ENCODE results near the gene ELAVL2. TPM values are rescaled to one million over a fixed set of nuclear protein-coding genes. Genes with fewer than 3 reads are reported as not detected.
A peak's percentile ranks its signal among the peaks of the same experiment; 100 is the strongest.
"Not testable (repeated sequence)": the region's sequence is repeated elsewhere in the genome, so short reads cannot be mapped to it uniquely, and the experiment has no call there.

Gene ELAVL2
- total and polyA plus RNA-seq, 4 donors: 0.02 to 1.7 TPM; not detected in 2

- Histone ChIP-seq H3K4me1 (ENCODE audit: control insufficient read depth in 5 of 5, insufficient read depth in 5 of 5, low read length in 5 of 5) (no peaks in the 10 kb centered on the region), H3K9me3 (ENCODE audit: control insufficient read depth in 4 of 4, insufficient read depth in 3 of 4, low read length in 3 of 4) (no peaks in the 10 kb centered on the region), H3K4me3 (no peak overlapping the region), H3K27me3 (ENCODE audit: control insufficient read depth in 3 of 3, insufficient read depth in 3 of 3, low read length in 2 of 3) (no peaks in the 10 kb centered on the region), H3K36me3 (ENCODE audit: control insufficient read depth in 4 of 4, insufficient read depth in 4 of 4, low read length in 4 of 4) (no peaks in the 10 kb centered on the region), H3K9ac (ENCODE audit: insufficient read depth in 1 of 2, low read length in 2 of 2) (no peak overlapping the region), H3K27ac (ENCODE audit: low read depth in 1 of 2, low read length in 1 of 2) (no peak overlapping the region)
- no peak for ATAC-seq (ENCODE audit: insufficient read depth, low FRiP score)
- 85 to 90% methylated on average over 2 of the region's 2 CpGs for WGBS, 2 donors
- DNase-seq: no peak
- TF ChIP-seq, protein P1, sequence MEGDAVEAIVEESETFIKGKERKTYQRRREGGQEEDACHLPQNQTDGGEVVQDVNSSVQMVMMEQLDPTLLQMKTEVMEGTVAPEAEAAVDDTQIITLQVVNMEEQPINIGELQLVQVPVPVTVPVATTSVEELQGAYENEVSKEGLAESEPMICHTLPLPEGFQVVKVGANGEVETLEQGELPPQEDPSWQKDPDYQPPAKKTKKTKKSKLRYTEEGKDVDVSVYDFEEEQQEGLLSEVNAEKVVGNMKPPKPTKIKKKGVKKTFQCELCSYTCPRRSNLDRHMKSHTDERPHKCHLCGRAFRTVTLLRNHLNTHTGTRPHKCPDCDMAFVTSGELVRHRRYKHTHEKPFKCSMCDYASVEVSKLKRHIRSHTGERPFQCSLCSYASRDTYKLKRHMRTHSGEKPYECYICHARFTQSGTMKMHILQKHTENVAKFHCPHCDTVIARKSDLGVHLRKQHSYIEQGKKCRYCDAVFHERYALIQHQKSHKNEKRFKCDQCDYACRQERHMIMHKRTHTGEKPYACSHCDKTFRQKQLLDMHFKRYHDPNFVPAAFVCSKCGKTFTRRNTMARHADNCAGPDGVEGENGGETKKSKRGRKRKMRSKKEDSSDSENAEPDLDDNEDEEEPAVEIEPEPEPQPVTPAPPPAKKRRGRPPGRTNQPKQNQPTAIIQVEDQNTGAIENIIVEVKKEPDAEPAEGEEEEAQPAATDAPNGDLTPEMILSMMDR (IDR thresholded peaks at IDR 0.05; ENCODE audit: control extremely low read depth, extremely low read depth): no peak
Observed at GRCh38 chr9:23730364-23730763, 95.7 kb downstream of the ELAVL2 start.

DNA sequence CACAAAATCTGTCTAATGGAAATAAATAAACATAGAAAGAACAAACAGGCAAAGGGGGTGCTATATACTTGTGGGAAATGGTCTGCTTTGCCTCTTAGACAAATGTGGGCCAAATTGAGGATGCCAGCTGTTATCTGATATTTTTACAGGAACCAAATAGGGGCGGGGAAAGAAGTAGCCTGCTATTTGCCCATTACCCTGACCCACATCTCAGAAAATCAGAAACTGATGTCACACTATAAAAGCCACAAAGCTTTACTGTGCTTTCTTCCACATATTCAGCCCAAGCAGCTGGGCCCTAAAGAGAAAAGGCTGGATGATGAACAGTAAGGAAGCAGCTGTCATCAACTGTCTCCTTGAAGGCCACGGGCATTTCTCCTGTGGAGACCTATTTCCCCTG is 97.3 kb downstream of the ELAVL2 start:
- Histone ChIP-seq H3K4me1 (ENCODE audit: control insufficient read depth in 5 of 5, insufficient read depth in 5 of 5, low read length in 5 of 5) (no peaks in the 10 kb centered on the region), H3K36me3 (ENCODE audit: control insufficient read depth in 4 of 4, insufficient read depth in 4 of 4, low read length in 4 of 4) (no peaks in the 10 kb centered on the region), H3K4me3 (no peak overlapping the region), H3K9ac (ENCODE audit: insufficient read depth in 1 of 2, low read length in 2 of 2) (no peak overlapping the region), H3K27ac (ENCODE audit: low read depth in 1 of 2, low read length in 1 of 2) (no peak overlapping the region), H3K9me3 (ENCODE audit: control insufficient read depth in 4 of 4, insufficient read depth in 3 of 4, low read length in 3 of 4) (no peaks in the 10 kb centered on the region), H3K27me3 (ENCODE audit: control insufficient read depth in 3 of 3, insufficient read depth in 3 of 3, low read length in 2 of 3) (no peaks in the 10 kb centered on the region)
- TF ChIP-seq, protein P1 (IDR thresholded peaks at IDR 0.05; ENCODE audit: control extremely low read depth, extremely low read depth): no peak
- 72 to 78% methylated on average over 2 of the region's 2 CpGs for WGBS, 2 donors
- DNase-seq: peak in 1 of 3 donors; percentile 5
- ATAC-seq (ENCODE audit: insufficient read depth, low FRiP score): no peak

DNA sequence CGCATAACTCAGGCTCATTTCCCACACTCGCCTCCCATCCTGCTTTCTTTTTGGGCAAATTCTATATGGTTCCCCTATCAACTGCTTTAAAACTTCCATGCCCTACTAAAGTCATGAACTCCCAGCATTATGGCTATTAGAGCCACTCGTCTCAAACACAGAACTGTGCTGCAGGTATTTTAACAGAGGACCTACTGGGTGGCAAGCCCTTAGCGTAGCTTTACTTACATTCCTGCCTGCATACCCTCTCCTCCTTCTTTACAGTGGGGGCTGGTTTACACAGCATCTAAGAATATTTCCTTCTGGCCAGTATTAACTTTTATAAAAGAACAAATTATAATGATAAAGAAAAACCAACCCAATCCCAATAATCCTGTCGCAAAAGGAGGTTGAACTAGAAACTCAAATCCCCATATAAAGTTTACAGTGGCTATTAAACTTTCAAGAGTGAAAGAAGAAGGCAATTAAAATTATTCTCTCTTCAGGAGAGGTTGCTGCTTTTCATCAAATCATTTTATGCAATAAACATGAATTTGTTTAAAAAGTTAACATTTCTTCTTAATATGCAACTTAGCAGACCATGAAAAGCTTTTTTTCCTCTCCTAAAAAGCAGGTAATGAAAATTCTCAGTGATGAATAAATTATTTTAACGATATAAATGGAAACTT is 100.6 kb downstream of the ELAVL2 start:
- Histone ChIP-seq H3K9ac (ENCODE audit: insufficient read depth in 1 of 2, low read length in 2 of 2) (no peak overlapping the region), H3K4me3 (no peak overlapping the region), H3K4me1 (ENCODE audit: control insufficient read depth in 5 of 5, insufficient read depth in 5 of 5, low read length in 5 of 5) (no peaks in the 10 kb centered on the region), H3K36me3 (ENCODE audit: control insufficient read depth in 4 of 4, insufficient read depth in 4 of 4, low read length in 4 of 4) (no peaks in the 10 kb centered on the region), H3K27ac (ENCODE audit: low read depth in 1 of 2, low read length in 1 of 2) (no peak overlapping the region), H3K9me3 (ENCODE audit: control insufficient read depth in 4 of 4, insufficient read depth in 3 of 4, low read length in 3 of 4) (no peaks in the 10 kb centered on the region), H3K27me3 (ENCODE audit: control insufficient read depth in 3 of 3, insufficient read depth in 3 of 3, low read length in 2 of 3) (no peaks in the 10 kb centered on the region)
- no peak for ATAC-seq (ENCODE audit: insufficient read depth, low FRiP score)
- TF ChIP-seq, protein P1 (IDR thresholded peaks at IDR 0.05; ENCODE audit: control extremely low read depth, extremely low read depth): no peak
- 89% methylated on average over 6 of the region's 6 CpGs for WGBS, 2 donors
- DNase-seq: no peak

GRCh38 chr9:23723672-23724071 is 102.4 kb downstream of the ELAVL2 start:
- Histone ChIP-seq H3K9me3 (ENCODE audit: control insufficient read depth in 4 of 4, insufficient read depth in 3 of 4, low read length in 3 of 4) (no peaks in the 10 kb centered on the region), H3K36me3 (ENCODE audit: control insufficient read depth in 4 of 4, insufficient read depth in 4 of 4, low read length in 4 of 4) (no peaks in the 10 kb centered on the region), H3K4me3 (no peak overlapping the region), H3K4me1 (ENCODE audit: control insufficient read depth in 5 of 5, insufficient read depth in 5 of 5, low read length in 5 of 5) (no peaks in the 10 kb centered on the region), H3K9ac (ENCODE audit: insufficient read depth in 1 of 2, low read length in 2 of 2) (no peak overlapping the region), H3K27ac (ENCODE audit: low read depth in 1 of 2, low read length in 1 of 2) (no peak overlapping the region), H3K27me3 (ENCODE audit: control insufficient read depth in 3 of 3, insufficient read depth in 3 of 3, low read length in 2 of 3) (no peaks in the 10 kb centered on the region)
- DNase-seq (no peak), ATAC-seq (ENCODE audit: insufficient read depth, low FRiP score) (no peak)
- WGBS, 2 donors: 85 to 91% methylated on average over 2 of the region's 2 CpGs
- TF ChIP-seq, protein P1 (IDR thresholded peaks at IDR 0.05; ENCODE audit: control extremely low read depth, extremely low read depth): no peak

DNA sequence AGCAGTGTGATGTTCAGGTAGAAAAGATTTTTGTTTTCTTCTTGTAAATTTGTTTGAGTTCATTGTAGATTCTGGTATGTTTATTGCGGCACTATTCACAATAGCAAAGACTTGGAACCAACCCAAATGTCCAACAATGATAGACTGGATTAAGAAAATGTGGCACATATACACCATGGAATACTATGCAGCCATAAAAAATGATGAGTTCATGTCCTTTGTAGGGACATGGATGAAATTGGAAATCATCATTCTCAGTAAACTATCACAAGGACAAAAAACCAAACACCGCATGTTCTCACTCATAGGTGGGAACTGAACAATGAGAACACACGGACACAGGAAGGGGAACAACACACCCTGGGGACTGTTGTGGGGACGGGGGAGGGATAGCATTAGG is 103.0 kb downstream of the ELAVL2 start:
- WGBS, 2 donors: 85 to 88% methylated on average over 4 of the region's 4 CpGs
- not testable (repeated sequence) for ATAC-seq (ENCODE audit: insufficient read depth, low FRiP score)

More for the DNA sequence above, 103.0 kb downstream of the ELAVL2 start:
- H3K4me3 ChIP-seq; H3K4me1 ChIP-seq (ENCODE audit: control insufficient read depth in 5 of 5, insufficient read depth in 5 of 5, low read length in 5 of 5); H3K27ac ChIP-seq (ENCODE audit: low read depth in 1 of 2, low read length in 1 of 2); H3K9me3 ChIP-seq (ENCODE audit: control insufficient read depth in 4 of 4, insufficient read depth in 3 of 4, low read length in 3 of 4); DNase-seq; H3K9ac ChIP-seq (ENCODE audit: insufficient read depth in 1 of 2, low read length in 2 of 2); H3K27me3 ChIP-seq (ENCODE audit: control insufficient read depth in 3 of 3, insufficient read depth in 3 of 3, low read length in 2 of 3); H3K36me3 ChIP-seq (ENCODE audit: control insufficient read depth in 4 of 4, insufficient read depth in 4 of 4, low read length in 4 of 4): not testable (repeated sequence)
